NB4 (cell line): ENCODE measurements around the gene ABHD10.

Source experiments
- CTCF ChIP-seq: IDR thresholded peaks from one replicate; pipeline ENCODE4 v1.5.1; 2012; ENCODE audit warnings: low read depth, low read length
- MAX ChIP-seq: IDR thresholded peaks from 2 replicates; pipeline ENCODE4 v1.6.1; 2011; ENCODE audit warnings: low read depth, low read length
- POLR2A ChIP-seq: IDR thresholded peaks from 2 replicates; pipeline ENCODE4 v1.6.1; 2011; ENCODE audit warnings: mild to moderate bottlenecking; ENCODE audit not compliant: insufficient read length; ENCODE audit errors: extremely low read depth

GRCh38 chr3:111972891-111973290, 5.9 kb upstream of the ABHD10 start:
- TF ChIP-seq POLR2A = no peak
- TF ChIP-seq CTCF = no peak
- TF ChIP-seq MAX = no peak
